ENCODE data around the gene FAM120A. TPM values are rescaled to one million over a fixed set of nuclear protein-coding genes. Genes with fewer than 3 reads are reported as not detected.

The FAM120A gene
- total and polyA plus RNA-seq, 2 donors: 40.3 to 56.4 TPM

DNA sequence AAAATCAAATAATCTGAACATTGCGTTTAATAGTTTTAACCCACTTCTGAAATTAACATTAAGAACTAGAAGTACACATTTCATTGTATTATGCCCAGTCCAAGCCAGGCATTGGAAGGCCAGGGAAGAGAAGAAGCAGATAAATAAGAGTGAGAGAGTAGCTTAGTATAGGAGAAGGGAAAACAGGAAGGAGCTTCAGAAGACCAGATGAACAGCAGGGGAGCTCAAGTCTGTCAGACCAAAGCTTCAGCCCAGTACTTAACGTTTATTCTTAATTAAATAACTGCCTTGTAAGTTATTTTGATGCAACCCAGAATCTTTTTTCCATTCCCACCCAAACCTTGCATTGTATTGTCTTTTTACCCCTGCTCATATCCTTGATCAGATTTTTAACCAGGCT, 13.4 kb downstream of the FAM120A start:
- 73% methylated on average over 2 of the region's 2 CpGs for WGBS
- Histone ChIP-seq H3K27ac (ENCODE audit: low read depth in 1 of 2, low read length in 1 of 2) (peak overlapping the region in 1 of 2 donors; percentile 69), H3K9me3 (ENCODE audit: control insufficient read depth in 2 of 2, insufficient read depth in 1 of 2, low read length in 1 of 2) (no peaks in the 10 kb centered on the region), H3K36me3 (ENCODE audit: control insufficient read depth in 2 of 2, insufficient read depth in 2 of 2, low read length in 1 of 2) (peaks cover 0 to 4% of the 10 kb centered on the region in 2 donors), H3K4me3 (ENCODE audit: low read length in 2 of 2) (no peak overlapping the region), H3K4me1 (ENCODE audit: control insufficient read depth in 2 of 2, insufficient read depth in 2 of 2, low read length in 2 of 2) (peaks cover 15 to 46% of the 10 kb centered on the region in 2 donors), H3K27me3 (ENCODE audit: control insufficient read depth in 2 of 2, insufficient read depth in 1 of 2, low read length in 1 of 2) (no peaks in the 10 kb centered on the region)
- peak in 1 of 9 donors; percentile 18 for DNase-seq (ENCODE audit: low read depth in 6 of 9, low spot score in 9 of 9)

DNA sequence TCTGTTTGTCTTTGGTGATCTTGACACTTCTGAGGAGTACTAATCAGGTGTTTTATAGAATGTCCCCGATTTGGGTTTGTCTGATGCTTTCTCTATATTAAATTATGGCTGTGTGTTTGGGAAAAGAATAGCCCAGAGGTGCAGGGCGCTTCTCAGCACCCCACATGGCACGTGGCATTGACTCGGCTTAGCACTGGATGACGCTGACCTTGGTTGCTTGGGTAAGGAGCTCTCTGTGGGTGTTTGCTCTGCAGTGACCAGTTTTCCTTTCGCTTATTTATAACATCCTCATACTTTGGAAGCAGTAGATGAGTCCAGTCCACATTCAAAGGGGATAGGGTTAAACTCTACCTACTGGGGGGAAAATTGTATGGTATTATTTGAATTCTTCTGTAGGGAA, 14.4 kb downstream of the FAM120A start:
- Histone ChIP-seq H3K36me3 (ENCODE audit: control insufficient read depth in 2 of 2, insufficient read depth in 2 of 2, low read length in 1 of 2) (peaks cover 0 to 4% of the 10 kb centered on the region in 2 donors), H3K4me3 (ENCODE audit: low read length in 2 of 2) (no peak overlapping the region), H3K27me3 (ENCODE audit: control insufficient read depth in 2 of 2, insufficient read depth in 1 of 2, low read length in 1 of 2) (no peaks in the 10 kb centered on the region), H3K9me3 (ENCODE audit: control insufficient read depth in 2 of 2, insufficient read depth in 1 of 2, low read length in 1 of 2) (no peaks in the 10 kb centered on the region), H3K27ac (ENCODE audit: low read depth in 1 of 2, low read length in 1 of 2) (no peak overlapping the region), H3K4me1 (ENCODE audit: control insufficient read depth in 2 of 2, insufficient read depth in 2 of 2, low read length in 2 of 2) (peaks cover 9 to 39% of the 10 kb centered on the region in 2 donors)
- DNase-seq (ENCODE audit: low read depth in 6 of 9, low spot score in 9 of 9): no peak
- 99% methylated on average over 6 of the region's 6 CpGs for WGBS

DNA sequence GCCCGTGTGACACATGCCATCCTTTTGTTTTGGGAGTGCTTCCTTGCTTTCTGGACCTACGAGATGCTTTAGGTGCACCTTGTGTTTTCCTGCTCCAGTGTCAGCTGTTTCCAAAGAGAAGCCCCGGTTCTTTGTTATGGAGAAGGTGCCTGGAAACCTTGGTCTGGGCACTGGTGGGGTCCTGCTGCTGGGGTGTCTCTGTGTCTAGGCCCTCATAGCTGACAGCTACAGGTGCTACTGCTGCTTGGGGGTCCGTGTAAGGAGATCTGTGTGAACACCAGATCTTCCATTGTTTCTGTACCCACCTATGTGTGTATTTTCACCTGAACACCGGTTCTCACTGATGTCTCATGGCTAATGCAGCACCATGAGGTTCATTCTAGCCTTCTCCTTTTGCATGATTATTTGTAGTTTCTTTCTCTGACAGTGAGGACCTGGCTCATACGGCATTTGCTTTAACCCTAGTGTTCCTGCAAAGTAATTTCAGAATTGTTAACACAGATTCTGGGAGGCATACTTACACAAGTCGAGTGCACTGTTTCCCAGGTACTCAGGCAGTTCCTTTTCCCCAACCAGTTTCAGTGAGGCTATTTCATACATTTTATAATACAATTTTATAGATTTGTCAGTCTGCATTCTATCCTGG, 15.1 kb downstream of the FAM120A start:
- H3K4me1 ChIP-seq (ENCODE audit: control insufficient read depth in 2 of 2, insufficient read depth in 2 of 2, low read length in 2 of 2): peaks cover 6 to 39% of the 10 kb centered on the region in 2 donors

DNA sequence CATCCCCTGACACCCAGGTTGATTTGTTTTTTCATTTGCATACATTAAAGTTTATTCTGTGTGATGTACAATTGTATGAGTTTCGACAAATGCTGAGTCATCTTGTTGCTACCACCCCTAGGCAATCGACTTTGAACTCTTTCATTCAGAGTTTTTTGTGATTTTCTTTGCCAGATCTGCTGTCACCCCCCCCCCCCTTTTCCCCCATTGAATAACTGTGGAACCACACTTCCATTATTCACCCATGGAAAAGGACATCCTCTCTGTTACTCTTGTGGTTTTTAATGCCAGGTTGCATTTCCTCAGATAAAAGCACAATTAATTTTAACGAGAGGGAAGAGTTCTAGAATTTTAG, 15.6 kb downstream of the FAM120A start:
- Histone ChIP-seq H3K27me3 (ENCODE audit: control insufficient read depth in 2 of 2, insufficient read depth in 1 of 2, low read length in 1 of 2) (no peaks in the 10 kb centered on the region), H3K36me3 (ENCODE audit: control insufficient read depth in 2 of 2, insufficient read depth in 2 of 2, low read length in 1 of 2) (peaks cover 4 to 10% of the 10 kb centered on the region in 2 donors), H3K27ac (ENCODE audit: low read depth in 1 of 2, low read length in 1 of 2) (no peak overlapping the region), H3K9me3 (ENCODE audit: control insufficient read depth in 2 of 2, insufficient read depth in 1 of 2, low read length in 1 of 2) (no peaks in the 10 kb centered on the region), H3K4me1 (ENCODE audit: control insufficient read depth in 2 of 2, insufficient read depth in 2 of 2, low read length in 2 of 2) (peaks cover 6 to 39% of the 10 kb centered on the region in 2 donors), H3K4me3 (ENCODE audit: low read length in 2 of 2) (no peak overlapping the region)
- DNase-seq (ENCODE audit: low read depth in 6 of 9, low spot score in 9 of 9): no peak
- 25% methylated on average over 3 of the region's 3 CpGs for WGBS

More for the DNA sequence above, 15.1 kb downstream of the FAM120A start:
- no peak overlapping the region for H3K4me3 ChIP-seq (ENCODE audit: low read length in 2 of 2)
- peak overlapping the region; percentile 11 to 24 for H3K27ac ChIP-seq (ENCODE audit: low read depth in 1 of 2, low read length in 1 of 2)
- DNase-seq (ENCODE audit: low read depth in 6 of 9, low spot score in 9 of 9): no peak
- H3K27me3 ChIP-seq (ENCODE audit: control insufficient read depth in 2 of 2, insufficient read depth in 1 of 2, low read length in 1 of 2): no peaks in the 10 kb centered on the region
- H3K36me3 ChIP-seq (ENCODE audit: control insufficient read depth in 2 of 2, insufficient read depth in 2 of 2, low read length in 1 of 2): peaks cover 4 to 10% of the 10 kb centered on the region in 2 donors
- WGBS: 81% methylated on average over 7 of the region's 7 CpGs
- no peaks in the 10 kb centered on the region for H3K9me3 ChIP-seq (ENCODE audit: control insufficient read depth in 2 of 2, insufficient read depth in 1 of 2, low read length in 1 of 2)

DNA sequence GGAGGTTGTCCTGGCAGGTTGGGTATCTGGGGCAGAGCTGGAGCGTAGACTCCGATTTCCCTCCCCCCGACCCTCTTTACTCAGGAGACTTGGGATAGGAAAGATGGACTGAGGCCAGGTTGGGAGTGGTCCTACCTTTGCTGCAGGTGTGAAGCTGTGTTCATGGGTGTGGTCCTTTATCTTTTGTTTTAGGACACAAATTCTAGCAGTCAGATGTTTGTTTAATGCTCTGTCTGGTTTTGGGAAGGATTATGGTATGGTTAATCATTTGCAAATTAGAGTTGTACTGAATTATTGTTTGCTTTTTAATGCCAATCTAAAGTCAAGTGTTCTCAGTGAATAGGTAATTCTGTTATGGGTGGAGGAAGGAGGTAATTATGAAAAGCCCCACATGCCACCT, 16.0 kb downstream of the FAM120A start:
- Histone ChIP-seq H3K36me3 (ENCODE audit: control insufficient read depth in 2 of 2, insufficient read depth in 2 of 2, low read length in 1 of 2) (peaks cover 4 to 10% of the 10 kb centered on the region in 2 donors), H3K27me3 (ENCODE audit: control insufficient read depth in 2 of 2, insufficient read depth in 1 of 2, low read length in 1 of 2) (no peaks in the 10 kb centered on the region), H3K27ac (ENCODE audit: low read depth in 1 of 2, low read length in 1 of 2) (no peak overlapping the region), H3K4me3 (ENCODE audit: low read length in 2 of 2) (no peak overlapping the region), H3K4me1 (ENCODE audit: control insufficient read depth in 2 of 2, insufficient read depth in 2 of 2, low read length in 2 of 2) (peaks cover 6 to 39% of the 10 kb centered on the region in 2 donors), H3K9me3 (ENCODE audit: control insufficient read depth in 2 of 2, insufficient read depth in 1 of 2, low read length in 1 of 2) (no peaks in the 10 kb centered on the region)
- no peak for DNase-seq (ENCODE audit: low read depth in 6 of 9, low spot score in 9 of 9)
- WGBS: 95% methylated on average over 3 of the region's 3 CpGs

DNA sequence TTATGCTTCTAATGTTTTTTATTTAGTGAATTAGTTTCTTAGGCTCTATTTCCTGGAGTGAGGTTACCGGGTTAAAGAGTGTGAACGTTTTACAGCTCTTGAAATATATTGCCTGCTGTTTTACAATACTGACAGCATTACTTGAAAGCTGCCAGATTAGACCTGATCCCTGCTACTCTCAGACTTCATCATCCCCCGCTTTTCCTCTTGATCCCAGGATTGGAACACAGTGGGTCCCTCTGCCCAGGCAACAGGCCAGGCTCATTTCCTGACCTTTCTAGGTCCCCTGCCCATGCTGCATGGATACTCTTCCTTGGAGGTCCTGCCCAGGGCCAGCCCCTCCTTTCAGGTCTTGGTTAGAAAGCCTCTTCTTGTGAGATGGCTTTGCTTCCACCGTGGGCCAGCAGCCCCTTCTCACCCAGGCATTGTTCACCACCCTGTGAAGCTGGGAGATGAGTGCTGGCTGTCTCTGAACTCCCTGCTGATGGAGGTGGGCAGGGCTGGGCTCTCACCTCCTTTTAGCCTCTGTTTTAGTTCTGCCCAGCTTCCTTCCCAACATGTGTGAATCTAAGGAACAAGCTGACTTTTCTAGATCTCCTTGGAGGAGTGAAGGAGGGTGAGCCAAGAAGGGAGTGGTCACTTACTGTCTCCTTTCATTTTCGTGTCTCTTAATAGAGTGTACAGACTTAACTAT, 17.4 kb downstream of the FAM120A start:
- no peak for DNase-seq (ENCODE audit: low read depth in 6 of 9, low spot score in 9 of 9)
- no peak overlapping the region for H3K4me3 ChIP-seq (ENCODE audit: low read length in 2 of 2)
- H3K27me3 ChIP-seq (ENCODE audit: control insufficient read depth in 2 of 2, insufficient read depth in 1 of 2, low read length in 1 of 2): no peaks in the 10 kb centered on the region
- peaks cover 6 to 37% of the 10 kb centered on the region in 2 donors for H3K4me1 ChIP-seq (ENCODE audit: control insufficient read depth in 2 of 2, insufficient read depth in 2 of 2, low read length in 2 of 2)
- H3K27ac ChIP-seq (ENCODE audit: low read depth in 1 of 2, low read length in 1 of 2): peak overlapping the region in 1 of 2 donors; percentile 51
- 85% methylated on average over 5 of the region's 5 CpGs for WGBS
- no peaks in the 10 kb centered on the region for H3K9me3 ChIP-seq (ENCODE audit: control insufficient read depth in 2 of 2, insufficient read depth in 1 of 2, low read length in 1 of 2)
- H3K36me3 ChIP-seq (ENCODE audit: control insufficient read depth in 2 of 2, insufficient read depth in 2 of 2, low read length in 1 of 2): peaks cover 4 to 10% of the 10 kb centered on the region in 2 donors

- H3K4me1 ChIP-seq (ENCODE audit: control insufficient read depth in 2 of 2, insufficient read depth in 2 of 2, low read length in 2 of 2): peaks cover 2 to 27% of the 10 kb centered on the region in 2 donors
These were observed 18.9 kb downstream of the FAM120A start for GRCh38 chr9:93470391-93470790.

DNA sequence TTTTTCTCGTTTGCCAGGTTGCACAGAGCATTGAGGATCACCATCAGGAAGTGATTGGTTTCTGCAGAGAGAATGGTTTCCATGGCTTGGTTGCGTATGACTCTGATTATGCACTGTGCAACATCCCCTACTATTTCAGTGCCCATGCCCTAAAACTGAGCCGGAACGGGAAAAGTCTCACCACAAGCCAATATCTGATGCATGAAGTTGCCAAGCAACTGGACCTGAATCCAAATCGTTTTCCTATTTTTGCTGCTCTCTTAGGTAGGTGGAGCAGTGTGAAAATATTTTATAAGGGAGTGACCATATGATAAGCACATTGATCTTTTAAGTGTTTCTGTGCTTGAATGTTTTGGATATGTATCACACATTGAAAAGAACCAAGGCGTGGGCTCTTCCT, 19.6 kb downstream of the FAM120A start:
- H3K27me3 ChIP-seq (ENCODE audit: control insufficient read depth in 2 of 2, insufficient read depth in 1 of 2, low read length in 1 of 2): no peaks in the 10 kb centered on the region
- peaks cover 2 to 22% of the 10 kb centered on the region in 2 donors for H3K4me1 ChIP-seq (ENCODE audit: control insufficient read depth in 2 of 2, insufficient read depth in 2 of 2, low read length in 2 of 2)
- H3K27ac ChIP-seq (ENCODE audit: low read depth in 1 of 2, low read length in 1 of 2): no peak overlapping the region
- H3K9me3 ChIP-seq (ENCODE audit: control insufficient read depth in 2 of 2, insufficient read depth in 1 of 2, low read length in 1 of 2): no peaks in the 10 kb centered on the region
- peaks cover 4 to 8% of the 10 kb centered on the region in 2 donors for H3K36me3 ChIP-seq (ENCODE audit: control insufficient read depth in 2 of 2, insufficient read depth in 2 of 2, low read length in 1 of 2)
- H3K4me3 ChIP-seq (ENCODE audit: low read length in 2 of 2): no peak overlapping the region
- DNase-seq (ENCODE audit: low read depth in 6 of 9, low spot score in 9 of 9): no peak
- WGBS: 96% methylated on average over 6 of the region's 6 CpGs

More at GRCh38 chr9:93470391-93470790, 18.9 kb downstream of the FAM120A start:
- 96% methylated on average over 5 of the region's 5 CpGs for WGBS
- H3K27ac ChIP-seq (ENCODE audit: low read depth in 1 of 2, low read length in 1 of 2): no peak overlapping the region
- H3K9me3 ChIP-seq (ENCODE audit: control insufficient read depth in 2 of 2, insufficient read depth in 1 of 2, low read length in 1 of 2): no peaks in the 10 kb centered on the region
- H3K4me3 ChIP-seq (ENCODE audit: low read length in 2 of 2): no peak overlapping the region
- H3K27me3 ChIP-seq (ENCODE audit: control insufficient read depth in 2 of 2, insufficient read depth in 1 of 2, low read length in 1 of 2): no peaks in the 10 kb centered on the region
- DNase-seq (ENCODE audit: low read depth in 6 of 9, low spot score in 9 of 9): no peak
- H3K36me3 ChIP-seq (ENCODE audit: control insufficient read depth in 2 of 2, insufficient read depth in 2 of 2, low read length in 1 of 2): peaks cover 4 to 10% of the 10 kb centered on the region in 2 donors

GRCh38 chr9:93473411-93473810, 21.9 kb downstream of the FAM120A start:
- Histone ChIP-seq H3K36me3 (ENCODE audit: control insufficient read depth in 2 of 2, insufficient read depth in 2 of 2, low read length in 1 of 2) (peaks cover 4 to 14% of the 10 kb centered on the region in 2 donors), H3K27ac (ENCODE audit: low read depth in 1 of 2, low read length in 1 of 2) (no peak overlapping the region), H3K27me3 (ENCODE audit: control insufficient read depth in 2 of 2, insufficient read depth in 1 of 2, low read length in 1 of 2) (no peaks in the 10 kb centered on the region), H3K4me3 (ENCODE audit: low read length in 2 of 2) (no peak overlapping the region), H3K4me1 (ENCODE audit: control insufficient read depth in 2 of 2, insufficient read depth in 2 of 2, low read length in 2 of 2) (peaks cover 0 to 4% of the 10 kb centered on the region in 2 donors), H3K9me3 (ENCODE audit: control insufficient read depth in 2 of 2, insufficient read depth in 1 of 2, low read length in 1 of 2) (no peaks in the 10 kb centered on the region)
- DNase-seq (ENCODE audit: low read depth in 6 of 9, low spot score in 9 of 9): no peak
- 89% methylated on average over 5 of the region's 5 CpGs for WGBS

All from thymus (tissue), 11 donors.